Spleen (tissue), 7 donors: ENCODE measurements around the gene AKIP1.
A peak's percentile ranks its signal among the peaks of the same experiment; 100 is the strongest.

ENCODE experiments used
- CTCF ChIP-seq, 11 experiments: fragments of 200-600 bp in 7 of 11; fragments of 450-650 bp in 4 of 11; sonication (generic) in 4 of 11; IDR thresholded peaks in 8 of 11; conservative IDR thresholded peaks in 3 of 11; 1 replicate in 7 of 11; 2 replicates in 4 of 11; pipeline versions ENCODE4 v1.4.0 to v1.8.0; 2016 to 2021; ENCODE audit warnings: antibody characterized with exemption in 11 of 11, inconsistent platforms in 4 of 11, mild to moderate bottlenecking in 1 of 11
- POLR2A ChIP-seq, 3 donors: fragments of 450-650 bp; IDR thresholded peaks; one replicate each; pipeline ENCODE4 v1.5.1; 2017; ENCODE audit warnings: antibody characterized with exemption in 3 of 3, mild to moderate bottlenecking in 1 of 3
- donor health status: DM: no; HTN: no; CAD: no; lungs with moderate emphysema.
- donor health status: DM: no; HTN: no; CAD: no.
- donor health status: DM: no; HTN: no; CAD: no.

- peak in 1 of 11 experiments; percentile 2 for TF ChIP-seq CTCF (IDR thresholded peaks at IDR 0.05 in 8 of 11, conservative IDR thresholded peaks at IDR 0.05 in 3 of 11)
- TF ChIP-seq POLR2A (IDR thresholded peaks at IDR 0.05), result no peak
Observed at GRCh38 chr11:8914661-8915018, 3.7 kb downstream of the AKIP1 start.
